Heart left ventricle (tissue), 13 donors: ENCODE measurements around the gene TEX29.

ENCODE experiments used
- POLR2A ChIP-seq, 2 donors: fragments of 450-650 bp; IDR thresholded peaks; one replicate each; pipeline ENCODE4 v1.6.1; 2017; ENCODE audit warnings: antibody characterized with exemption in 2 of 2, mild to moderate bottlenecking in 2 of 2, moderate library complexity in 2 of 2
- TF ChIP-seq, protein P1 (sequence below), 12 donors: fragments of 200-600 bp; sonication (generic) in 4 of 12; IDR thresholded peaks; one replicate each; pipeline versions ENCODE4 v1.5.0 to v1.8.0; 2018 to 2022; ENCODE audit warnings: antibody characterized with exemption in 12 of 12, mild to moderate bottlenecking in 5 of 12
- donor health status: ischemic (EF 13 %, LVEDD 7.1; RV severe dilation, severe dysfunction).
- donor health status: DM: no; HTN: yes; CAD: no.
- donor health status: DM: no; HTN: no; CAD: no.
- donor health status: ischemic (EF 25% LVEDD 6.9; RV normal size, moderate dysfunction).
- donor health status: ischemic (EF 25% LVEDD 5.7; RV mildly dilated, moderate dysfunction).
- donor health status: ischemic (EF 35%, LVEDD 5.7; RV mildly dilated, moderate dysfunction).
- donor health status: nonischemic (EF 11% LVEDD 7.7; RV severe dilation, severe dysfunction).
- donor health status: DM: yes; HTN: yes; CAD: no.
- donor health status: PGD.
- donor health status: ischemic (EF 29% LVEDD 5.4; RV normal size, mild dysfunction).
- donor health status: nonischemic (EF 23%, LVEDD 6.1; RV moderate dilation, normal function).

DNA sequence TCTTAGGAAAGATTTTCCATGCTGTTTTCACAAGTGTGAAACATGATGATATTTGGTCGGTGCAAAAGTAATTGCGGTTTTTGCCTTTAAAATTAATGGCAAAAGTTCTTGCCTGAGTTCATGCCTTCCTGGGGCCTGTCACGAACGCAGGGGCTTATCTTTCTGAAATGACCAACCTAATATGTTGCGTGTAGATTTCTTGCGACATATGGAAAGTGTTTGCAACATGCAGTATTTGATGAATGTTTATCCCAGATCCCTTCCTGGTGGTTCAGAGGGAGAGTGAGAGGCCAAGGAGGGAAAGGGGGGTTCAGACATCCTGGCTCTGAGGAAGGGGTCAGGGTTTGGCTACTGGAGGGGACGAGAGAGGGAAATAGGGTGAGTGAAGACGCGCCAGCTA lies 72.0 kb downstream of the TEX29 start:
- TF ChIP-seq, protein P1, sequence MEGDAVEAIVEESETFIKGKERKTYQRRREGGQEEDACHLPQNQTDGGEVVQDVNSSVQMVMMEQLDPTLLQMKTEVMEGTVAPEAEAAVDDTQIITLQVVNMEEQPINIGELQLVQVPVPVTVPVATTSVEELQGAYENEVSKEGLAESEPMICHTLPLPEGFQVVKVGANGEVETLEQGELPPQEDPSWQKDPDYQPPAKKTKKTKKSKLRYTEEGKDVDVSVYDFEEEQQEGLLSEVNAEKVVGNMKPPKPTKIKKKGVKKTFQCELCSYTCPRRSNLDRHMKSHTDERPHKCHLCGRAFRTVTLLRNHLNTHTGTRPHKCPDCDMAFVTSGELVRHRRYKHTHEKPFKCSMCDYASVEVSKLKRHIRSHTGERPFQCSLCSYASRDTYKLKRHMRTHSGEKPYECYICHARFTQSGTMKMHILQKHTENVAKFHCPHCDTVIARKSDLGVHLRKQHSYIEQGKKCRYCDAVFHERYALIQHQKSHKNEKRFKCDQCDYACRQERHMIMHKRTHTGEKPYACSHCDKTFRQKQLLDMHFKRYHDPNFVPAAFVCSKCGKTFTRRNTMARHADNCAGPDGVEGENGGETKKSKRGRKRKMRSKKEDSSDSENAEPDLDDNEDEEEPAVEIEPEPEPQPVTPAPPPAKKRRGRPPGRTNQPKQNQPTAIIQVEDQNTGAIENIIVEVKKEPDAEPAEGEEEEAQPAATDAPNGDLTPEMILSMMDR (IDR thresholded peaks at IDR 0.05) = no peak
- no peak for TF ChIP-seq POLR2A (IDR thresholded peaks at IDR 0.05)
